Central memory CD8-positive, alpha-beta T cell (primary cell): ENCODE measurements around the gene GPSM1.

Source experiments
- ATAC-seq: fragments of 150-1000 bp; cut with Tn5 transposase; replicated peaks from 2 replicates; pipeline ENCODE4 v1.10.0; 2022; ENCODE audit warnings: mild to moderate bottlenecking, moderate FRiP score, moderate number of reproducible peaks; ENCODE audit not compliant: poor library complexity, severe bottlenecking; ENCODE audit errors: extremely low read depth
- DNase-seq, 2 donors: peaks; one replicate each; pipeline ENCODE4 v3.0.0; 2021; ENCODE audit warnings: low spot score in 2 of 2
- H3K27ac Mint-ChIP-seq: one replicate; pipeline ENCODE4 v1.8.0; 2022; ENCODE audit warnings: low read depth, mild to moderate bottlenecking, moderate library complexity, mixed read lengths
- H3K27me3 Mint-ChIP-seq: one replicate; pipeline ENCODE4 v1.8.0; 2022; ENCODE audit warnings: mixed read lengths
- H3K36me3 Mint-ChIP-seq: one replicate; pipeline ENCODE4 v1.8.0; 2022; ENCODE audit warnings: mild to moderate bottlenecking, moderate library complexity, mixed read lengths; ENCODE audit not compliant: insufficient read depth
- H3K4me1 Mint-ChIP-seq: one replicate; pipeline ENCODE4 v1.8.0; 2022; ENCODE audit warnings: mixed read lengths
- H3K4me3 Mint-ChIP-seq: one replicate; pipeline ENCODE4 v1.8.0; 2022; ENCODE audit warnings: mild to moderate bottlenecking, moderate library complexity, mixed read lengths
- H3K9me3 Mint-ChIP-seq: one replicate; pipeline ENCODE4 v1.8.0; 2022; ENCODE audit warnings: mixed read lengths

GPSM1 gene

GRCh38 chr9:136381966-136382513, 54.7 kb downstream of the GPSM1 start:
- Mint-ChIP-seq H3K36me3 (peaks cover 14% of the 10 kb centered on the region), H3K4me3 (no peak overlapping the region)
- no peak for DNase-seq

GRCh38 chr9:136383436-136383835, 56.1 kb downstream of the GPSM1 start:
- peaks cover 24% of the 10 kb centered on the region for H3K4me1 Mint-ChIP-seq
- DNase-seq: no peak
- no peaks in the 10 kb centered on the region for H3K9me3 Mint-ChIP-seq
- no peak for ATAC-seq
- no peaks in the 10 kb centered on the region for H3K27me3 Mint-ChIP-seq
- H3K27ac Mint-ChIP-seq: no peak overlapping the region
- H3K4me3 Mint-ChIP-seq: no peak overlapping the region
- H3K36me3 Mint-ChIP-seq: peaks cover 18% of the 10 kb centered on the region

More at GRCh38 chr9:136381966-136382513, 54.7 kb downstream of the GPSM1 start:
- Mint-ChIP-seq H3K4me1 (peaks cover 24% of the 10 kb centered on the region), H3K27me3 (no peaks in the 10 kb centered on the region), H3K27ac (no peak overlapping the region), H3K9me3 (no peaks in the 10 kb centered on the region)
- no peak for ATAC-seq

GRCh38 chr9:136385015-136385414, 57.7 kb downstream of the GPSM1 start:
- ATAC-seq (peak; percentile 88), DNase-seq (peak in 1 of 2 donors; percentile 38)
- Mint-ChIP-seq H3K9me3 (no peaks in the 10 kb centered on the region), H3K27ac (no peak overlapping the region), H3K4me1 (peaks cover 24% of the 10 kb centered on the region), H3K36me3 (peaks cover 27% of the 10 kb centered on the region), H3K4me3 (peak overlapping the region; percentile 45), H3K27me3 (no peaks in the 10 kb centered on the region)

- DNase-seq (no peak), ATAC-seq (no peak)
- peaks cover 24% of the 10 kb centered on the region for H3K4me1 Mint-ChIP-seq
- H3K36me3 Mint-ChIP-seq: peaks cover 31% of the 10 kb centered on the region
- peak overlapping the region; percentile 33 for H3K27ac Mint-ChIP-seq
- no peaks in the 10 kb centered on the region for H3K9me3 Mint-ChIP-seq
- H3K4me3 Mint-ChIP-seq: peak overlapping the region; percentile 45
- no peaks in the 10 kb centered on the region for H3K27me3 Mint-ChIP-seq
These were observed 58.7 kb downstream of the GPSM1 start for GRCh38 chr9:136386018-136386417.

GRCh38 chr9:136387217-136387616, 59.9 kb downstream of the GPSM1 start:
- ATAC-seq: no peak
- no peak for DNase-seq
- Mint-ChIP-seq H3K4me1 (peaks cover 24% of the 10 kb centered on the region), H3K9me3 (no peaks in the 10 kb centered on the region), H3K27me3 (no peaks in the 10 kb centered on the region), H3K36me3 (peaks cover 38% of the 10 kb centered on the region), H3K27ac (no peak overlapping the region), H3K4me3 (no peak overlapping the region)

GRCh38 chr9:136389396-136389795, 62.1 kb downstream of the GPSM1 start:
- no peak for DNase-seq
- H3K27me3 Mint-ChIP-seq: no peaks in the 10 kb centered on the region
- peaks cover 20% of the 10 kb centered on the region for H3K4me1 Mint-ChIP-seq
- peaks cover 38% of the 10 kb centered on the region for H3K36me3 Mint-ChIP-seq
- H3K9me3 Mint-ChIP-seq: no peaks in the 10 kb centered on the region
- no peak for ATAC-seq
- H3K4me3 Mint-ChIP-seq: no peak overlapping the region
- no peak overlapping the region for H3K27ac Mint-ChIP-seq

GRCh38 chr9:136391737-136392537, 64.6 kb downstream of the GPSM1 start:
- Mint-ChIP-seq H3K27ac (no peak overlapping the region), H3K9me3 (no peaks in the 10 kb centered on the region), H3K36me3 (peaks cover 31% of the 10 kb centered on the region), H3K27me3 (no peaks in the 10 kb centered on the region), H3K4me1 (no peaks in the 10 kb centered on the region), H3K4me3 (no peak overlapping the region)
- ATAC-seq: no peak
- no peak for DNase-seq

- DNase-seq (no peak), ATAC-seq (no peak)
- H3K36me3 Mint-ChIP-seq: peaks cover 28% of the 10 kb centered on the region
- H3K27ac Mint-ChIP-seq: no peak overlapping the region
- no peaks in the 10 kb centered on the region for H3K9me3 Mint-ChIP-seq
- no peaks in the 10 kb centered on the region for H3K27me3 Mint-ChIP-seq
- H3K4me3 Mint-ChIP-seq: no peak overlapping the region
- no peaks in the 10 kb centered on the region for H3K4me1 Mint-ChIP-seq
These were observed 65.5 kb downstream of the GPSM1 start for GRCh38 chr9:136392538-136393449.

- Mint-ChIP-seq H3K4me3 (no peak overlapping the region), H3K9me3 (no peaks in the 10 kb centered on the region), H3K4me1 (peaks cover 3% of the 10 kb centered on the region), H3K36me3 (peaks cover 30% of the 10 kb centered on the region), H3K27me3 (no peaks in the 10 kb centered on the region), H3K27ac (no peak overlapping the region)
- DNase-seq (no peak), ATAC-seq (no peak)
These were observed 66.2 kb downstream of the GPSM1 start for GRCh38 chr9:136393531-136393930.

GRCh38 chr9:136394312-136395019, 67.1 kb downstream of the GPSM1 start:
- Mint-ChIP-seq H3K27ac (no peak overlapping the region), H3K9me3 (no peaks in the 10 kb centered on the region), H3K4me3 (no peak overlapping the region), H3K4me1 (peaks cover 13% of the 10 kb centered on the region), H3K36me3 (peaks cover 26% of the 10 kb centered on the region), H3K27me3 (no peaks in the 10 kb centered on the region)
- DNase-seq (no peak), ATAC-seq (no peak)

- no peak for DNase-seq
These were observed 67.6 kb downstream of the GPSM1 start for GRCh38 chr9:136395020-136395340.

More at GRCh38 chr9:136395020-136395340, 67.6 kb downstream of the GPSM1 start:
- Mint-ChIP-seq H3K9me3 (no peaks in the 10 kb centered on the region), H3K4me3 (no peak overlapping the region), H3K27ac (no peak overlapping the region), H3K36me3 (peaks cover 23% of the 10 kb centered on the region), H3K27me3 (no peaks in the 10 kb centered on the region), H3K4me1 (peaks cover 13% of the 10 kb centered on the region)
- no peak for ATAC-seq
